ENCODE measurements around the gene HIVEP3. TPM values are rescaled to one million over a fixed set of nuclear protein-coding genes. Genes with fewer than 3 reads are reported as not detected.

Gene HIVEP3
- total RNA-seq, 1 experiment from 2014 or later, result 1.4 TPM

DNA sequence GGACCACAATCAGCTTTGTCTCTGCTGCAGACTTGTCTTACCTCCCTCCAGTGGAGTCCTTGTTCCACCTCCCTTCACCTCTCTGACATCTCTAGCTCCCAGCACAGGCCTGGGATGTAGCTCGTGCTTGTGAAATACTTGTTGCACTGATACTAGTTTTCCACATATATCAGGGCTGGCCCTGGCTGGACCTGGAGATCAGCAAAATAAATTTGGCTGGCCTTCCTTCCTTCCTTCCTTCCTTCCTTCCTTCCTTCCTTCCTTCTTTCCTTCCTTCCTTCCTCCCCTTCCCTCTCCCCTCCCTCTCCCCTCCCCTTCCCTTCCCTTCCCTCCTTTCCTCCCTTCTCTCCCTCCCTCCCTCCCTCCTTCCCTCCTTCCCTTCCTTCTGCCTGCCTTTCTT lies 196.5 kb downstream of the HIVEP3 start:
- no CpG with 5 or more reads among the region's 1 CpG for WGBS (ENCODE audit: extremely low coverage, insufficient read length, low lambda C conversion rate)
- H3K27ac Mint-ChIP-seq, result no peak overlapping the region; a peak in 1 of 7 replicates
- H3K14ac ChIP-seq (ENCODE audit: insufficient read depth, low read length), result no peak overlapping the region

More for the DNA sequence above, 196.5 kb downstream of the HIVEP3 start:
- no peak overlapping the region for H3K4ac ChIP-seq (ENCODE audit: low read depth, low read length)
- no peak overlapping the region for H3K27ac ChIP-seq (ENCODE audit: insufficient read length, low read depth, low read length)
- no peak overlapping the region for H3K9ac ChIP-seq (ENCODE audit: extremely low read depth, insufficient read length, low read length)
- Mint-ChIP-seq H3K4me1 (peaks cover 4 to 5% of the 10 kb centered on the region in 2 experiments; a peak in 3 of 4 replicates), H3K36me3 (ENCODE audit: insufficient read depth in 1 of 3, low read depth in 3 of 3) (no peaks in the 10 kb centered on the region), H3K4me3 (no peak overlapping the region), H3K9me3 (no peaks in the 10 kb centered on the region), H3K27me3 (ENCODE audit: low read depth) (peaks cover 2% of the 10 kb centered on the region)
- H3K79me2 ChIP-seq (ENCODE audit: insufficient read depth, low read length), result no peaks in the 10 kb centered on the region
- H2BK12ac ChIP-seq (ENCODE audit: insufficient read length, low read depth, low read length), result no peak overlapping the region
- H3K56ac ChIP-seq (ENCODE audit: insufficient read length, low read depth, low read length), result no peak overlapping the region
- no peak overlapping the region for H2AFZ ChIP-seq (ENCODE audit: low read length)
- no peak overlapping the region for H2BK15ac ChIP-seq (ENCODE audit: low read depth, low read length)
- DNase-seq, result no peak
- H3K23ac ChIP-seq (ENCODE audit: insufficient read length, low read depth, low read length), result no peak overlapping the region
- H2BK120ac ChIP-seq (ENCODE audit: low read depth, low read length, poor library complexity, severe bottlenecking), result no peak overlapping the region
- H3K27me3 ChIP-seq (ENCODE audit: insufficient read depth, low read length), result no peaks in the 10 kb centered on the region
- no peak overlapping the region for H3K18ac ChIP-seq (ENCODE audit: insufficient read length, low read depth, low read length)
- H3K9me3 ChIP-seq (ENCODE audit: control insufficient read depth, low read depth, low read length), result no peaks in the 10 kb centered on the region
- no peaks in the 10 kb centered on the region for H3K23me2 ChIP-seq (ENCODE audit: insufficient read length, low read depth, low read length, poor library complexity, severe bottlenecking)
- H2AK5ac ChIP-seq (ENCODE audit: insufficient read length, low read length), result no peak overlapping the region
- H2BK20ac ChIP-seq (ENCODE audit: low read depth, low read length, poor library complexity, severe bottlenecking), result no peak overlapping the region
- H4K91ac ChIP-seq (ENCODE audit: insufficient read length, low read depth, low read length), result no peak overlapping the region
- H4K5ac ChIP-seq (ENCODE audit: insufficient read length, low read depth, low read length), result no peak overlapping the region
- no peak overlapping the region for H4K8ac ChIP-seq (replicated peaks; ENCODE audit: insufficient read length, low read depth, low read length)
- H3K4me1 ChIP-seq (ENCODE audit: insufficient read depth, low read length), result no peaks in the 10 kb centered on the region
- TF ChIP-seq, protein P1, sequence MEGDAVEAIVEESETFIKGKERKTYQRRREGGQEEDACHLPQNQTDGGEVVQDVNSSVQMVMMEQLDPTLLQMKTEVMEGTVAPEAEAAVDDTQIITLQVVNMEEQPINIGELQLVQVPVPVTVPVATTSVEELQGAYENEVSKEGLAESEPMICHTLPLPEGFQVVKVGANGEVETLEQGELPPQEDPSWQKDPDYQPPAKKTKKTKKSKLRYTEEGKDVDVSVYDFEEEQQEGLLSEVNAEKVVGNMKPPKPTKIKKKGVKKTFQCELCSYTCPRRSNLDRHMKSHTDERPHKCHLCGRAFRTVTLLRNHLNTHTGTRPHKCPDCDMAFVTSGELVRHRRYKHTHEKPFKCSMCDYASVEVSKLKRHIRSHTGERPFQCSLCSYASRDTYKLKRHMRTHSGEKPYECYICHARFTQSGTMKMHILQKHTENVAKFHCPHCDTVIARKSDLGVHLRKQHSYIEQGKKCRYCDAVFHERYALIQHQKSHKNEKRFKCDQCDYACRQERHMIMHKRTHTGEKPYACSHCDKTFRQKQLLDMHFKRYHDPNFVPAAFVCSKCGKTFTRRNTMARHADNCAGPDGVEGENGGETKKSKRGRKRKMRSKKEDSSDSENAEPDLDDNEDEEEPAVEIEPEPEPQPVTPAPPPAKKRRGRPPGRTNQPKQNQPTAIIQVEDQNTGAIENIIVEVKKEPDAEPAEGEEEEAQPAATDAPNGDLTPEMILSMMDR (conservative IDR thresholded peaks at IDR 0.05), result no peak
- no peak overlapping the region for H2BK5ac ChIP-seq (ENCODE audit: insufficient read length, low read length)
- H3K4me2 ChIP-seq (ENCODE audit: insufficient read depth, insufficient read length, low read length), result no peak overlapping the region
- no peaks in the 10 kb centered on the region for H4K20me1 ChIP-seq (ENCODE audit: control insufficient read depth, insufficient read depth, insufficient read length)
- H3T11ph ChIP-seq (ENCODE audit: low read length), result no peak overlapping the region
- no peaks in the 10 kb centered on the region for H3K79me1 ChIP-seq (ENCODE audit: insufficient read depth, low read depth, low read length, poor library complexity, severe bottlenecking)

All from H9 (cell line).